Measurements from ENCODE around the gene MAEA. TPM values are rescaled to one million over a fixed set of nuclear protein-coding genes. Genes with fewer than 3 reads are reported as not detected.

MAEA gene
- total RNA-seq, 1 experiment from 2014 or later = 75.0 TPM

- DNase-seq (ENCODE audit: low read depth) = no peak
Measured at GRCh38 chr4:1321486-1321885, 31.8 kb downstream of the MAEA start.

GRCh38 chr4:1321946-1322650 lies 32.4 kb downstream of the MAEA start:
- no peak for DNase-seq (ENCODE audit: low read depth)

GRCh38 chr4:1323280-1323634 lies 33.6 kb downstream of the MAEA start:
- DNase-seq (ENCODE audit: low read depth) = no peak

GRCh38 chr4:1323635-1324442 lies 34.1 kb downstream of the MAEA start:
- peak; percentile 93 for DNase-seq (ENCODE audit: low read depth)

GRCh38 chr4:1324443-1325175 lies 34.9 kb downstream of the MAEA start:
- peak; percentile 54 for DNase-seq (ENCODE audit: low read depth)

GRCh38 chr4:1325176-1325480 lies 35.4 kb downstream of the MAEA start:
- DNase-seq (ENCODE audit: low read depth) = no peak

GRCh38 chr4:1325681-1326635 lies 36.3 kb downstream of the MAEA start:
- no peak for DNase-seq (ENCODE audit: low read depth)

- no peak for DNase-seq (ENCODE audit: low read depth)
Measured at GRCh38 chr4:1326751-1327525, 37.2 kb downstream of the MAEA start.

- no peak for DNase-seq (ENCODE audit: low read depth)
Measured at GRCh38 chr4:1327526-1328266, 38.0 kb downstream of the MAEA start.

GRCh38 chr4:1328267-1329155 lies 38.8 kb downstream of the MAEA start:
- no peak for DNase-seq (ENCODE audit: low read depth)

- peak; percentile 60 for DNase-seq (ENCODE audit: low read depth)
Measured at GRCh38 chr4:1329408-1330371, 40.0 kb downstream of the MAEA start.

- no peak for DNase-seq (ENCODE audit: low read depth)
Measured at GRCh38 chr4:1330761-1331590, 41.3 kb downstream of the MAEA start.

GRCh38 chr4:1331591-1332353 lies 42.1 kb downstream of the MAEA start:
- no peak for DNase-seq (ENCODE audit: low read depth)

GRCh38 chr4:1332686-1333085 lies 43.0 kb downstream of the MAEA start:
- no peak for DNase-seq (ENCODE audit: low read depth)

- DNase-seq (ENCODE audit: low read depth) = no peak
Measured at GRCh38 chr4:1333256-1333655, 43.6 kb downstream of the MAEA start.
